Measurements from ENCODE around the gene SFT2D1. TPM values are rescaled to one million over a fixed set of nuclear protein-coding genes. Genes with fewer than 3 reads are reported as not detected.

Gene SFT2D1
- total and polyA plus RNA-seq, 2 experiments from 2014 or later = 51.4 to 103 TPM

DNA sequence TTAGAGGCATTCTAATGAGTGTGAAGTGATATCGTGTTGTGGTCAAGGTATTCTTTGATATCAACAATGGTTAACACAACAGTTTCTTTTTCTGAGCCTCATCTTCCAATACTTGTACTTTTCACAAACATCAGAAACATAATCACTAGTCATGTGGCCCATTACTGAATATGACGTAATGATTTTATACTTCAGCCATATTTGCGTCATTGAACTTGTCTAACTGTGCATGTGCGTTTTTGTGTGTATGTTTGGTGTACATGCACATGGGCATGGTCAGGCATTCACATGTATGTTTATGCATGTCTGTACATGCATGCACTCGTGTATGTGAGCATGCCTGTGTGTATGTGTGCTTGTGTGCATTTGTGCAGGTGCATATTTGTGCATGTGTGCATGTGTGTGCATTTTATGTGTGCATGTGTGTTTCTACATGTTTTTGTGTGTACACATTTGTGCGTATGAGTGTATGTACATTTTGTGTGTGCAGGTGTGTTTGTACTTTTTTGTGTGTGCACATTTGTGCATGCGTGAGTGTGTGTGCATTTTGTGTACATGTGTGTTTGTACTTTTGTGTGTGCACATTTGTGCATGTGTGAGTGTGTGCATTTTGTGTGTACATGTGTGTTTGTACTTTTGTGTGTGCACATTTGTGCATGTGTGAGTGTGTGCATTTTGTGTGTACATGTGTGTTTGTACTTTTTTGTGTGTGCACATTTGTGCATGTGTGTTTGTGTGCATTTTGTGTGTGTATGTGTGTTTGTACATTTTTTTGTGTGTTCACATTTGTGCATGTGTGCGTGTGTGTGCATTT lies 63.6 kb downstream of the SFT2D1 start:
- Histone ChIP-seq H4K20me1 (ENCODE audit: insufficient read depth) (no peaks in the 10 kb centered on the region), H2AFZ (no peak overlapping the region), H3F3A (ENCODE audit: insufficient read depth) (no peaks in the 10 kb centered on the region), H3K4me2 (ENCODE audit: unreplicated experiment) (no peak overlapping the region), H3K4me3 (no peak overlapping the region), H3K36me3 (ENCODE audit: low read depth) (no peaks in the 10 kb centered on the region), H3K79me2 (ENCODE audit: insufficient read depth) (no peaks in the 10 kb centered on the region), H3K27ac (no peak overlapping the region), H3K9ac (no peak overlapping the region), H3K9me2 (ENCODE audit: insufficient read depth) (no peaks in the 10 kb centered on the region), H3K27me3 (replicated peaks; ENCODE audit: insufficient read depth) (peaks cover 33% of the 10 kb centered on the region), H3K4me1 (ENCODE audit: insufficient read depth) (no peaks in the 10 kb centered on the region), H3K9me3 (ENCODE audit: low read depth) (no peaks in the 10 kb centered on the region)
- in situ Hi-C loops (cut with MboI) = loop anchor here (10.0 kb wide), 1 partner anchor 116 kb away; no protein-coding TSS in a partner anchor
- 66% methylated on average over 8 of the region's 8 CpGs for WGBS, 2 experiments (ENCODE audit: low coverage in 1 of 2, low lambda C conversion rate in 2 of 2, missing lambda C conversion rate in 2 of 2)
- TF ChIP-seq EZH2phosphoT487 (IDR thresholded peaks at IDR 0.05; ENCODE audit: insufficient read depth, low read depth) = no peak
- TF ChIP-seq EZH2 (IDR thresholded peaks at IDR 0.05; ENCODE audit: insufficient read depth, poor library complexity, severe bottlenecking) = no peak
- DNase-seq = no peak

DNA sequence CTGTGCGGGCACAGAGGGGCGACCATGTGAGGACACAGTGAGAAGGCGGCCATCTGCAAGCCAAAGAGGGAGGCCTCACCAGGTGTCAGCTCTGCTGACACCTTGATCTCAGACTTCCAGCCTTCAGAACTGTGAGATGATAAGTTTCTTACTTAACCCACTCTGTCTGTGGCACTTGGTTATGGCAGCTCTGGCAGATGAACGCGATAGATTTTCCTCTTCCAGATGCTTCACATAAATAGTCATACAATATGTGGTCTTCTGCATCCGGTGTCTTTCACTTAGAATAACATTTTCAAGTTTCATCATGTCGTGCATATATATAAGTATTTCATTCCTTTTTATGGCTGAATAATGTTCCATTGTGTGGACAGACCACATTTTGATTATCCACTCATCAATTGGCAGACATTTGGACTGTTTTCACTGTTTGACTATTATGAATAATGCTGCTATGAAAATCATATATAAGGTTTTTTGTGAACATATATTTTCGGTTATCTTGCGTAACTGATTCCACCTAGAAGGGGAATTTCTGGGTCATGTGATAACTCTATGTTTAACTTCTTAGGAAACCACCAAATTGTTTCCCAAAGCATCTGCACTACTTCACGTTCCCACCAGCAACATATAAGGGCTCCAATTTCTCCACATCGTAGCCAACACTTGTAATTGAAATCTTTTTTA lies 64.3 kb downstream of the SFT2D1 start:
- no peaks in the 10 kb centered on the region for H3K36me3 ChIP-seq (ENCODE audit: low read depth)
- in situ Hi-C loops (cut with MboI) = loop anchor here (10.0 kb wide), 1 partner anchor 117 kb away; no protein-coding TSS in a partner anchor
- no peaks in the 10 kb centered on the region for H3K79me2 ChIP-seq (ENCODE audit: insufficient read depth)
- TF ChIP-seq EZH2 (IDR thresholded peaks at IDR 0.05; ENCODE audit: insufficient read depth, poor library complexity, severe bottlenecking) = no peak
- H3K9me2 ChIP-seq (ENCODE audit: insufficient read depth) = no peaks in the 10 kb centered on the region
- no peak overlapping the region for H3K27ac ChIP-seq
- H3K9ac ChIP-seq = no peak overlapping the region
- 76 to 80% methylated on average over 11 of the region's 11 CpGs for WGBS, 2 experiments (ENCODE audit: low coverage in 1 of 2, low lambda C conversion rate in 2 of 2, missing lambda C conversion rate in 2 of 2)
- no peaks in the 10 kb centered on the region for H3K9me3 ChIP-seq (ENCODE audit: low read depth)
- H3K4me1 ChIP-seq (ENCODE audit: insufficient read depth) = no peaks in the 10 kb centered on the region
- no peak overlapping the region for H2AFZ ChIP-seq
- no peaks in the 10 kb centered on the region for H4K20me1 ChIP-seq (ENCODE audit: insufficient read depth)
- H3F3A ChIP-seq (ENCODE audit: insufficient read depth) = no peaks in the 10 kb centered on the region
- H3K4me2 ChIP-seq (ENCODE audit: unreplicated experiment) = no peak overlapping the region
- no peak for DNase-seq
- peaks cover 28% of the 10 kb centered on the region; the same call in 1 of the 2 replicates for H3K27me3 ChIP-seq (replicated peaks; ENCODE audit: insufficient read depth)
- no peak overlapping the region for H3K4me3 ChIP-seq

DNA sequence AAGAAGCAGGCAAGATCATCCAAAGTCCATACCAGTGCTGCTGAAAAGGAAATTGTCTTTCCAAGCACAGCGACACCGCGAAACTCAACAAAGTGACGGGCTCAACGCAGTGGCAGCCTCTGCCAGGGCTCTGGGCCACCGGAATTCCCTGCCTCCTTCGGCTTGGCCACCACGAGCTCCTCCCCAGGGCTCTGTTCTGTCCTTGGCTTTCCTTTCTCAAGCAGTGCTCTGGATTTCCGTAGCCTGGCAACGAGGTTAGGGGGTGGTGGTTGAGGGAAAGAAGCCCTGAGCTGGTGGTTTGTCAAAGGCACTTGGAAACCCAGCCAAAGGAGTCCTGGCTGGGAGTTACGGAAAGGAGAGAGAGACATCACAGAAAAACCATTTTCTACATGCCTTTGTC lies 65.3 kb downstream of the SFT2D1 start:
- no peaks in the 10 kb centered on the region for H3K9me2 ChIP-seq (ENCODE audit: insufficient read depth)
- no peaks in the 10 kb centered on the region for H4K20me1 ChIP-seq (ENCODE audit: insufficient read depth)
- H3K36me3 ChIP-seq (ENCODE audit: low read depth) = no peaks in the 10 kb centered on the region
- no peak overlapping the region for H3K4me2 ChIP-seq (ENCODE audit: unreplicated experiment)
- peak; percentile 53 for DNase-seq
- H3K4me1 ChIP-seq (ENCODE audit: insufficient read depth) = no peaks in the 10 kb centered on the region
- WGBS, 2 experiments (ENCODE audit: low coverage in 1 of 2, low lambda C conversion rate in 2 of 2, missing lambda C conversion rate in 2 of 2) = 2 to 4% methylated on average over 11 of the region's 11 CpGs
- H3K9ac ChIP-seq = no peak overlapping the region
- no peaks in the 10 kb centered on the region for H3F3A ChIP-seq (ENCODE audit: insufficient read depth)
- H3K79me2 ChIP-seq (ENCODE audit: insufficient read depth) = no peaks in the 10 kb centered on the region
- H2AFZ ChIP-seq = no peak overlapping the region
- in situ Hi-C loops (cut with MboI) = loop anchor here (10.0 kb wide), 1 partner anchor 118 kb away; no protein-coding TSS in a partner anchor
- H3K9me3 ChIP-seq (ENCODE audit: low read depth) = no peaks in the 10 kb centered on the region
- H3K4me3 ChIP-seq = no peak overlapping the region
- peaks cover 20% of the 10 kb centered on the region; the same call in 1 of the 2 replicates for H3K27me3 ChIP-seq (replicated peaks; ENCODE audit: insufficient read depth)
- H3K27ac ChIP-seq = no peak overlapping the region
- no peak for TF ChIP-seq EZH2phosphoT487 (IDR thresholded peaks at IDR 0.05; ENCODE audit: insufficient read depth, low read depth)
- TF ChIP-seq EZH2 (IDR thresholded peaks at IDR 0.05; ENCODE audit: insufficient read depth, poor library complexity, severe bottlenecking) = no peak

DNA sequence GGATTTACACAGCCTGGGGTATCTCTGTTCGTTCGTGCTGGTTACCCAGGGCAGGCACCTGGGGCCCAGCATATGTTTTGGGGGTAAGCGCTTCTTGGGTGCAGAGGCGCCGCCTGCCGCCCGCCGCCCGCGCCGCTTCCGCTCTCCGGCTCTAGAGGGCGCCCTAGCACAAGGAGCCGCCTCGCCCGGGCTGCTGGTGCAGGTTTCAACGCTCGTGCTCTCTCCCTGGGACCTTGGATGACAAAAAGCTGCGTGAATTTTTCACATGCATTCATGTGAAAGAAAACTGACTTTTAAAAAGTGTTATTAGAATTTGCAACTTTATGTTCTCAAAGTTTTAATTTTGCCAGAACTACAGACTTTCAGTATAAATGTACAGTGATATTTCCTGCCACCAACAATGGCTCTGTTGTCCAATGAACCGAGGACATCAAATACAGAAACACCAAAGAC lies 66.6 kb downstream of the SFT2D1 start:
- H3K9ac ChIP-seq = no peak overlapping the region
- H3K4me3 ChIP-seq = no peak overlapping the region
- H3K9me2 ChIP-seq (ENCODE audit: insufficient read depth) = no peaks in the 10 kb centered on the region
- H3K79me2 ChIP-seq (ENCODE audit: insufficient read depth) = no peaks in the 10 kb centered on the region
- no peaks in the 10 kb centered on the region for H3K4me1 ChIP-seq (ENCODE audit: insufficient read depth)
- H4K20me1 ChIP-seq (ENCODE audit: insufficient read depth) = no peaks in the 10 kb centered on the region
- H3K36me3 ChIP-seq (ENCODE audit: low read depth) = no peaks in the 10 kb centered on the region
- H3K9me3 ChIP-seq (ENCODE audit: low read depth) = no peaks in the 10 kb centered on the region
- DNase-seq = peak; percentile 74
- H3K27me3 ChIP-seq (replicated peaks; ENCODE audit: insufficient read depth) = peaks cover 16% of the 10 kb centered on the region; the same call in 1 of the 2 replicates
- WGBS, 2 experiments (ENCODE audit: low coverage in 1 of 2, low lambda C conversion rate in 2 of 2, missing lambda C conversion rate in 2 of 2) = 0 to 2% methylated on average over 21 of the region's 21 CpGs
- H3K27ac ChIP-seq = no peak overlapping the region
- H2AFZ ChIP-seq = no peak overlapping the region
- H3F3A ChIP-seq (ENCODE audit: insufficient read depth) = no peaks in the 10 kb centered on the region
- in situ Hi-C loops (cut with MboI) = loop anchor here (10.0 kb wide), 1 partner anchor 119 kb away; no protein-coding TSS in a partner anchor
- TF ChIP-seq EZH2 (IDR thresholded peaks at IDR 0.05; ENCODE audit: insufficient read depth, poor library complexity, severe bottlenecking) (no peak), EZH2phosphoT487 (IDR thresholded peaks at IDR 0.05; ENCODE audit: insufficient read depth, low read depth) (no peak)
- H3K4me2 ChIP-seq (ENCODE audit: unreplicated experiment) = no peak overlapping the region
